Choroid plexus epithelial cell (primary cell): ENCODE measurements around the gene HACD1.
"Not testable (repeated sequence)": the region's sequence is repeated elsewhere in the genome, so short reads cannot be mapped to it uniquely, and the experiment has no call there.

Experiments used
- DNase-seq: peaks from one replicate; pipeline ENCODE4 v3.0.0-alpha.2; 2010; ENCODE audit warnings: low read depth
- H3K4me3 ChIP-seq: 2 replicates; pipeline ENCODE4 v1.5.1; 2011; ENCODE audit warnings: low read depth, mild to moderate bottlenecking, control low read depth, low read length, moderate library complexity
- CTCF ChIP-seq: conservative IDR thresholded peaks from 2 replicates; pipeline ENCODE4 v1.5.1; 2011; ENCODE audit warnings: low read depth, mild to moderate bottlenecking, control low read depth, inconsistent platforms, low read length, moderate library complexity

HACD1 gene

GRCh38 chr10:17643755-17644484, 26.7 kb upstream of the HACD1 start, which contains the start of gene STAM:
TSS of gene STAM (plus strand) at chr10:17644151. CDS start at chr10:17644340, 189 bp downstream.
- peak within 1 kb of the TSS; percentile 99 for H3K4me3 ChIP-seq
- TF ChIP-seq CTCF: no peak
- DNase-seq: peak; percentile 96

- H3K4me3 ChIP-seq: peak overlapping the region; percentile 99
- TF ChIP-seq CTCF: no peak
- peak; percentile 82 for DNase-seq
These were observed 26.2 kb upstream of the HACD1 start for GRCh38 chr10:17643339-17643754.

GRCh38 chr10:17640331-17640816, 23.2 kb upstream of the HACD1 start:
- H3K4me3 ChIP-seq: no peak overlapping the region
- DNase-seq: no peak
- TF ChIP-seq CTCF: no peak

GRCh38 chr10:17637869-17638268, 20.7 kb upstream of the HACD1 start:
- no peak overlapping the region for H3K4me3 ChIP-seq
- TF ChIP-seq CTCF: no peak
- DNase-seq: no peak

GRCh38 chr10:17633353-17633752, 16.2 kb upstream of the HACD1 start:
- no peak for DNase-seq
- TF ChIP-seq CTCF: no peak
- no peak overlapping the region for H3K4me3 ChIP-seq

- not testable (repeated sequence) for H3K4me3 ChIP-seq, DNase-seq
These were observed 15.4 kb upstream of the HACD1 start for GRCh38 chr10:17632590-17632989.

- H3K4me3 ChIP-seq: no peak overlapping the region
- no peak for TF ChIP-seq CTCF
- DNase-seq: no peak
These were observed 9.5 kb upstream of the HACD1 start for GRCh38 chr10:17626656-17627055.
